Measurements from ENCODE around the gene ERCC2. TPM values are rescaled to one million over a fixed set of nuclear protein-coding genes. Genes with fewer than 3 reads are reported as not detected.

Gene ERCC2
- total RNA-seq, 3 donors from 2014 or later, result 6.4 to 11.5 (median 9.5) TPM

DNA sequence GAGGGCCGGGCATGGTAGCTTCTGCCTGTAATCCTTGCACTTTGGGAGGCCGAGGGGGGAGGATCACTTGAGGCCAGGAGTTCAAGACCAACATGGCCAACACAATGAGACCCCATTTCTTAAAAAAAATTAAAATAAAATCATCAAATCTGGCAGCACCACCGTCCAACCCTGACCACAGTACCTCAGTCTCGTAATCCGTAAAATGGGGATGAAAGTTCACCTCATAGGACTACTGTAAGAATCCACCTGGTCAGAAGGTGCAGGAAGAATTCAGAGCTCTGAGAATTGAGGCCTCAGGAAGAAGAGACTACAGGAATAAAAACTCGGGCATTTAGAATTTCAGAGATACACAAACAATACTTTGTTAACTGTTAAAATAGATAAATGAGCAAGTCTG lies 31.4 kb upstream of the ERCC2 start:
- no peak for DNase-seq (ENCODE audit: low spot score in 2 of 2)
- no peak overlapping the region for H3K4me3 ChIP-seq
- H3K27me3 ChIP-seq, result no peaks in the 10 kb centered on the region
- intact Hi-C loops (cut with DNase I; ENCODE audit: low total_unique reads), result no loop called here
- H3K9me3 ChIP-seq, result no peaks in the 10 kb centered on the region
- H3K4me1 ChIP-seq, result peaks cover 8% of the 10 kb centered on the region in 2 donors
- peak overlapping the region; percentile 97 to 99 for H3K27ac ChIP-seq
- TF ChIP-seq POLR2A (IDR thresholded peaks at IDR 0.05) (no peak), POLR2AphosphoS5 (IDR thresholded peaks at IDR 0.05) (no peak)
- H3K36me3 ChIP-seq, result no peaks in the 10 kb centered on the region

DNA sequence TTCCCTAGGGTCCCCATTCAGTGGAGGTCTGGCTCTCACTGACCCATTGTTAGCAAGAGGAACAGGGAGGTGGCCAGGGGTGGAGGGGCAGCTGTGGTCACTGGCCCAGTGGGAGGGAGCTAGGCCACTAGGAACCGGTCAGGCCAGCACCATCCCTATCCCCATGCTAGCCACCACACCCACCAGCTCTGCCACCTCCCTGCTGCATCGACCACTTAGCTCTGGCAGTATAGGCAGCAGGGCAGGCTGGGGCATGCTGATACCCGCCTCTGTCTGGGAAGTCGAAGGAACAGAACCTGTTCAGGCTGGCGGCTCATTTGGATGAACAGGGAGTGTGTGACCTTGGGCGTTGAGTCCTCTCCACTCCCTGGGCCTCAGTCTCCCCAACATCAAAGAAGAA lies 29.8 kb upstream of the ERCC2 start:
- intact Hi-C loops (cut with DNase I; ENCODE audit: low total_unique reads), result no loop called here
- peak in 1 of 2 donors; percentile 71 for DNase-seq (ENCODE audit: low spot score in 2 of 2)
- H3K27ac ChIP-seq, result no peak overlapping the region
- H3K36me3 ChIP-seq, result no peaks in the 10 kb centered on the region
- no peak overlapping the region for H3K4me3 ChIP-seq
- H3K27me3 ChIP-seq, result no peaks in the 10 kb centered on the region
- H3K9me3 ChIP-seq, result no peaks in the 10 kb centered on the region
- TF ChIP-seq, protein P1, sequence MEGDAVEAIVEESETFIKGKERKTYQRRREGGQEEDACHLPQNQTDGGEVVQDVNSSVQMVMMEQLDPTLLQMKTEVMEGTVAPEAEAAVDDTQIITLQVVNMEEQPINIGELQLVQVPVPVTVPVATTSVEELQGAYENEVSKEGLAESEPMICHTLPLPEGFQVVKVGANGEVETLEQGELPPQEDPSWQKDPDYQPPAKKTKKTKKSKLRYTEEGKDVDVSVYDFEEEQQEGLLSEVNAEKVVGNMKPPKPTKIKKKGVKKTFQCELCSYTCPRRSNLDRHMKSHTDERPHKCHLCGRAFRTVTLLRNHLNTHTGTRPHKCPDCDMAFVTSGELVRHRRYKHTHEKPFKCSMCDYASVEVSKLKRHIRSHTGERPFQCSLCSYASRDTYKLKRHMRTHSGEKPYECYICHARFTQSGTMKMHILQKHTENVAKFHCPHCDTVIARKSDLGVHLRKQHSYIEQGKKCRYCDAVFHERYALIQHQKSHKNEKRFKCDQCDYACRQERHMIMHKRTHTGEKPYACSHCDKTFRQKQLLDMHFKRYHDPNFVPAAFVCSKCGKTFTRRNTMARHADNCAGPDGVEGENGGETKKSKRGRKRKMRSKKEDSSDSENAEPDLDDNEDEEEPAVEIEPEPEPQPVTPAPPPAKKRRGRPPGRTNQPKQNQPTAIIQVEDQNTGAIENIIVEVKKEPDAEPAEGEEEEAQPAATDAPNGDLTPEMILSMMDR (IDR thresholded peaks at IDR 0.05), result no peak
- no peak for TF ChIP-seq POLR2A (IDR thresholded peaks at IDR 0.05)
- TF ChIP-seq POLR2AphosphoS5 (IDR thresholded peaks at IDR 0.05), result no peak
- H3K4me1 ChIP-seq, result peaks cover 7 to 8% of the 10 kb centered on the region in 2 donors

GRCh38 chr19:45395821-45396617 lies 25.6 kb upstream of the ERCC2 start:
- no peak overlapping the region for H3K27ac ChIP-seq
- no peaks in the 10 kb centered on the region for H3K36me3 ChIP-seq
- H3K27me3 ChIP-seq, result no peaks in the 10 kb centered on the region
- DNase-seq (ENCODE audit: low spot score in 2 of 2), result no peak
- no peaks in the 10 kb centered on the region for H3K9me3 ChIP-seq
- TF ChIP-seq POLR2AphosphoS5 (IDR thresholded peaks at IDR 0.05), result no peak
- TF ChIP-seq, protein P1 (IDR thresholded peaks at IDR 0.05), result no peak
- TF ChIP-seq POLR2A (IDR thresholded peaks at IDR 0.05), result no peak
- no peak overlapping the region for H3K4me3 ChIP-seq
- intact Hi-C loops (cut with DNase I; ENCODE audit: low total_unique reads), result no loop called here
- H3K4me1 ChIP-seq, result peaks cover 0 to 4% of the 10 kb centered on the region in 2 donors

- intact Hi-C loops (cut with DNase I; ENCODE audit: low total_unique reads), result no loop called here
Measured at GRCh38 chr19:45391871-45392665, 21.7 kb upstream of the ERCC2 start.

GRCh38 chr19:45391346-45391745 lies 21.0 kb upstream of the ERCC2 start:
- H3K36me3 ChIP-seq, result no peaks in the 10 kb centered on the region
- no peaks in the 10 kb centered on the region for H3K4me1 ChIP-seq
- no peaks in the 10 kb centered on the region for H3K9me3 ChIP-seq
- no peak overlapping the region for H3K4me3 ChIP-seq
- DNase-seq (ENCODE audit: low spot score in 2 of 2), result no peak
- intact Hi-C loops (cut with DNase I; ENCODE audit: low total_unique reads), result no loop called here
- TF ChIP-seq, protein P1 (IDR thresholded peaks at IDR 0.05), result no peak
- TF ChIP-seq POLR2A (IDR thresholded peaks at IDR 0.05), result no peak
- TF ChIP-seq POLR2AphosphoS5 (IDR thresholded peaks at IDR 0.05), result no peak
- H3K27ac ChIP-seq, result no peak overlapping the region
- H3K27me3 ChIP-seq, result no peaks in the 10 kb centered on the region

More at GRCh38 chr19:45391871-45392665, 21.7 kb upstream of the ERCC2 start:
- TF ChIP-seq, protein P1 (IDR thresholded peaks at IDR 0.05), result no peak
- TF ChIP-seq POLR2AphosphoS5 (IDR thresholded peaks at IDR 0.05) (no peak), POLR2A (IDR thresholded peaks at IDR 0.05) (no peak)
- Histone ChIP-seq H3K4me1 (no peaks in the 10 kb centered on the region), H3K27ac (no peak overlapping the region), H3K4me3 (no peak overlapping the region), H3K27me3 (no peaks in the 10 kb centered on the region), H3K36me3 (no peaks in the 10 kb centered on the region), H3K9me3 (no peaks in the 10 kb centered on the region)
- no peak for DNase-seq (ENCODE audit: low spot score in 2 of 2)
